Measurements from ENCODE around the gene SCNN1A. TPM values are rescaled to one million over a fixed set of nuclear protein-coding genes. Genes with fewer than 3 reads are reported as not detected.
A peak's percentile ranks its signal among the peaks of the same experiment; 100 is the strongest.

The SCNN1A gene
- total and polyA plus RNA-seq, 5 donors, result 0.08 to 0.80 (median 0.36) TPM

GRCh38 chr12:6376079-6376869, 911 bp upstream of the SCNN1A start:
- Histone ChIP-seq H3K27ac (ENCODE audit: low read length) (no peak overlapping the region), H3K4me3 (ENCODE audit: low read length) (no peak overlapping the region), H3K27me3 (ENCODE audit: control insufficient read depth, insufficient read depth) (no peaks in the 10 kb centered on the region), H3K9me3 (ENCODE audit: control insufficient read depth, low read length) (no peaks in the 10 kb centered on the region), H3K4me1 (ENCODE audit: control insufficient read depth, insufficient read depth, low read length) (no peaks in the 10 kb centered on the region)
- peak; percentile 64 to 77 (median 76) for DNase-seq
- intact Hi-C loops (cut with DNase I), result no loop called here
- 52% methylated on average over 19 of the region's 19 CpGs for WGBS
- ATAC-seq, result peak; percentile 76 to 79

- Histone ChIP-seq H3K4me3 (ENCODE audit: low read length) (no peak overlapping the region), H3K27ac (ENCODE audit: low read length) (no peak overlapping the region), H3K9me3 (ENCODE audit: control insufficient read depth, low read length) (no peaks in the 10 kb centered on the region), H3K4me1 (ENCODE audit: control insufficient read depth, insufficient read depth, low read length) (no peaks in the 10 kb centered on the region), H3K27me3 (ENCODE audit: control insufficient read depth, insufficient read depth) (no peaks in the 10 kb centered on the region)
- ATAC-seq (no peak), DNase-seq (no peak)
- intact Hi-C loops (cut with DNase I), result no loop called here
- 78% methylated on average over 7 of the region's 7 CpGs for WGBS
These were observed 590 bp downstream of the SCNN1A start for GRCh38 chr12:6374786-6375160.

GRCh38 chr12:6374028-6374785, 1.2 kb downstream of the SCNN1A start:
- peak in 1 of 3 donors; percentile 41 for DNase-seq
- Histone ChIP-seq H3K4me1 (ENCODE audit: control insufficient read depth, insufficient read depth, low read length) (no peaks in the 10 kb centered on the region), H3K4me3 (ENCODE audit: low read length) (no peak overlapping the region), H3K27me3 (ENCODE audit: control insufficient read depth, insufficient read depth) (no peaks in the 10 kb centered on the region), H3K9me3 (ENCODE audit: control insufficient read depth, low read length) (no peaks in the 10 kb centered on the region), H3K27ac (ENCODE audit: low read length) (no peak overlapping the region)
- 91% methylated on average over 24 of the region's 24 CpGs for WGBS
- intact Hi-C loops (cut with DNase I), result no loop called here
- no peak for ATAC-seq

- ATAC-seq (no peak), DNase-seq (peak in 1 of 3 donors; percentile 17)
- H3K4me1 ChIP-seq (ENCODE audit: control insufficient read depth, insufficient read depth, low read length), result no peaks in the 10 kb centered on the region
- H3K27ac ChIP-seq (ENCODE audit: low read length), result no peak overlapping the region
- WGBS, result 83% methylated on average over 14 of the region's 14 CpGs
- H3K9me3 ChIP-seq (ENCODE audit: control insufficient read depth, low read length), result no peaks in the 10 kb centered on the region
- no peak overlapping the region for H3K4me3 ChIP-seq (ENCODE audit: low read length)
- no peaks in the 10 kb centered on the region for H3K27me3 ChIP-seq (ENCODE audit: control insufficient read depth, insufficient read depth)
- intact Hi-C loops (cut with DNase I), result no loop called here
These were observed 2.2 kb downstream of the SCNN1A start for GRCh38 chr12:6373022-6373787.

- DNase-seq (peak in 2 of 3 donors; percentile 52 to 63), ATAC-seq (peak in 1 of 2 donors; percentile 2)
- WGBS, result 52% methylated on average over 8 of the region's 8 CpGs
- Histone ChIP-seq H3K27me3 (ENCODE audit: control insufficient read depth, insufficient read depth) (no peaks in the 10 kb centered on the region), H3K4me3 (ENCODE audit: low read length) (no peak overlapping the region), H3K4me1 (ENCODE audit: control insufficient read depth, insufficient read depth, low read length) (no peaks in the 10 kb centered on the region), H3K27ac (ENCODE audit: low read length) (peak overlapping the region; percentile 21), H3K9me3 (ENCODE audit: control insufficient read depth, low read length) (no peaks in the 10 kb centered on the region)
- intact Hi-C loops (cut with DNase I), result no loop called here
These were observed 2.9 kb downstream of the SCNN1A start for GRCh38 chr12:6372403-6373003.

GRCh38 chr12:6370994-6371754, 4.2 kb downstream of the SCNN1A start:
- no peak overlapping the region for H3K4me3 ChIP-seq (ENCODE audit: low read length)
- H3K27me3 ChIP-seq (ENCODE audit: control insufficient read depth, insufficient read depth), result no peaks in the 10 kb centered on the region
- ATAC-seq (no peak), DNase-seq (peak in 1 of 3 donors; percentile 21)
- WGBS, result 58% methylated on average over 15 of the region's 15 CpGs
- no peak overlapping the region for H3K27ac ChIP-seq (ENCODE audit: low read length)
- H3K9me3 ChIP-seq (ENCODE audit: control insufficient read depth, low read length), result no peaks in the 10 kb centered on the region
- intact Hi-C loops (cut with DNase I), result no loop called here
- no peaks in the 10 kb centered on the region for H3K4me1 ChIP-seq (ENCODE audit: control insufficient read depth, insufficient read depth, low read length)

GRCh38 chr12:6370576-6370935, 4.8 kb downstream of the SCNN1A start:
- DNase-seq, result peak in 1 of 3 donors; percentile 28
- no peaks in the 10 kb centered on the region for H3K27me3 ChIP-seq (ENCODE audit: control insufficient read depth, insufficient read depth)
- no peaks in the 10 kb centered on the region for H3K9me3 ChIP-seq (ENCODE audit: control insufficient read depth, low read length)
- H3K27ac ChIP-seq (ENCODE audit: low read length), result no peak overlapping the region
- no peak for ATAC-seq
- no peaks in the 10 kb centered on the region for H3K4me1 ChIP-seq (ENCODE audit: control insufficient read depth, insufficient read depth, low read length)
- 96% methylated on average over 4 of the region's 4 CpGs for WGBS
- intact Hi-C loops (cut with DNase I), result no loop called here
- no peak overlapping the region for H3K4me3 ChIP-seq (ENCODE audit: low read length)

GRCh38 chr12:6369916-6370575, 5.3 kb downstream of the SCNN1A start:
- intact Hi-C loops (cut with DNase I), result no loop called here

GRCh38 chr12:6368906-6369525, 6.3 kb downstream of the SCNN1A start:
- no peaks in the 10 kb centered on the region for H3K27me3 ChIP-seq (ENCODE audit: control insufficient read depth, insufficient read depth)
- intact Hi-C loops (cut with DNase I), result no loop called here
- H3K4me3 ChIP-seq (ENCODE audit: low read length), result no peak overlapping the region
- H3K4me1 ChIP-seq (ENCODE audit: control insufficient read depth, insufficient read depth, low read length), result no peaks in the 10 kb centered on the region
- DNase-seq (peak in 1 of 3 donors; percentile 35), ATAC-seq (no peak)
- H3K9me3 ChIP-seq (ENCODE audit: control insufficient read depth, low read length), result no peaks in the 10 kb centered on the region
- WGBS, result 80% methylated on average over 9 of the region's 9 CpGs
- no peak overlapping the region for H3K27ac ChIP-seq (ENCODE audit: low read length)

More at GRCh38 chr12:6369916-6370575, 5.3 kb downstream of the SCNN1A start:
- peak in 1 of 3 donors; percentile 11 for DNase-seq
- no peaks in the 10 kb centered on the region for H3K4me1 ChIP-seq (ENCODE audit: control insufficient read depth, insufficient read depth, low read length)
- H3K4me3 ChIP-seq (ENCODE audit: low read length), result no peak overlapping the region
- ATAC-seq, result no peak
- no peak overlapping the region for H3K27ac ChIP-seq (ENCODE audit: low read length)
- H3K9me3 ChIP-seq (ENCODE audit: control insufficient read depth, low read length), result no peaks in the 10 kb centered on the region
- 90% methylated on average over 9 of the region's 9 CpGs for WGBS
- H3K27me3 ChIP-seq (ENCODE audit: control insufficient read depth, insufficient read depth), result no peaks in the 10 kb centered on the region

Data from right cardiac atrium (tissue), 5 donors.